Activated CD4-positive, alpha-beta T cell treated with anti-CD3 and anti-CD28 coated beads, Interleukin-2, amount 50 U/mL, for 48 hours (primary cell): Measurements from ENCODE around the gene SCAMP1.
"Not testable (repeated sequence)": the region's sequence is repeated elsewhere in the genome, so short reads cannot be mapped to it uniquely, and the experiment has no call there.

Experiments
- DNase-seq, 2 experiments: peaks; one replicate each; pipeline ENCODE4 v3.0.0-alpha.2; 2020

The SCAMP1 gene

GRCh38 chr5:78362220-78362619 is 1.8 kb downstream of the SCAMP1 start:
- no peak for DNase-seq

GRCh38 chr5:78364005-78364404 is 3.6 kb downstream of the SCAMP1 start:
- DNase-seq: no peak

- no peak for DNase-seq
Measured at GRCh38 chr5:78367318-78367991, 7.0 kb downstream of the SCAMP1 start.

GRCh38 chr5:78369680-78370079 is 9.3 kb downstream of the SCAMP1 start:
- DNase-seq: no peak

GRCh38 chr5:78373231-78373630 is 12.8 kb downstream of the SCAMP1 start:
- DNase-seq: no peak

GRCh38 chr5:78376315-78376714 is 15.9 kb downstream of the SCAMP1 start:
- no peak for DNase-seq

- no peak for DNase-seq
Measured at GRCh38 chr5:78377056-78377717, 16.8 kb downstream of the SCAMP1 start.

GRCh38 chr5:78377718-78378105 is 17.3 kb downstream of the SCAMP1 start:
- no peak for DNase-seq

- no peak for DNase-seq
Measured at GRCh38 chr5:78387468-78388153, 27.2 kb downstream of the SCAMP1 start.

- DNase-seq: not testable (repeated sequence)
Measured at GRCh38 chr5:78391357-78391756, 30.9 kb downstream of the SCAMP1 start.

GRCh38 chr5:78397831-78398230 is 37.4 kb downstream of the SCAMP1 start:
- no peak for DNase-seq

GRCh38 chr5:78399116-78399515 is 38.7 kb downstream of the SCAMP1 start:
- DNase-seq: no peak

GRCh38 chr5:78404682-78405293 is 44.4 kb downstream of the SCAMP1 start:
- no peak for DNase-seq

- no peak for DNase-seq
Measured at GRCh38 chr5:78405829-78406750, 45.7 kb downstream of the SCAMP1 start.

- no peak for DNase-seq
Measured at GRCh38 chr5:78407458-78407857, 47.0 kb downstream of the SCAMP1 start.

- no peak for DNase-seq
Measured at GRCh38 chr5:78411586-78411985, 51.2 kb downstream of the SCAMP1 start.

- no peak for DNase-seq
Measured at GRCh38 chr5:78416677-78417425, 56.4 kb downstream of the SCAMP1 start.

GRCh38 chr5:78419396-78419795 is 59.0 kb downstream of the SCAMP1 start:
- DNase-seq: no peak

GRCh38 chr5:78420548-78420947 is 60.1 kb downstream of the SCAMP1 start:
- DNase-seq: no peak

GRCh38 chr5:78424665-78425064 is 64.2 kb downstream of the SCAMP1 start:
- DNase-seq: no peak

GRCh38 chr5:78429332-78429980 is 69.0 kb downstream of the SCAMP1 start:
- no peak for DNase-seq
